T-helper 1 cell treated with Interleukin-12 subunit alpha and Interleukin-12 subunit beta and Interleukin-4 antibody, amounts not matched to agents 30 μg/mL and 1 μg/mL, for 36 hours (primary cell): ENCODE data around the gene L3MBTL3.

Experiments used
- H3K27ac Mint-ChIP-seq: one replicate; pipeline ENCODE4 v1.8.0; 2021; ENCODE audit warnings: mild to moderate bottlenecking, mixed read lengths
- H3K27me3 Mint-ChIP-seq: one replicate; pipeline ENCODE4 v1.8.0; 2021; ENCODE audit warnings: low read depth, mixed read lengths
- H3K36me3 Mint-ChIP-seq: one replicate; pipeline ENCODE4 v1.8.0; 2021; ENCODE audit warnings: low read depth, mixed read lengths
- H3K4me1 Mint-ChIP-seq: one replicate; pipeline ENCODE4 v1.8.0; 2021; ENCODE audit warnings: low read depth, mixed read lengths
- H3K4me3 Mint-ChIP-seq: one replicate; pipeline ENCODE4 v1.8.0; 2021; ENCODE audit warnings: mild to moderate bottlenecking, moderate library complexity, mixed read lengths
- H3K9me3 Mint-ChIP-seq: one replicate; pipeline ENCODE4 v1.8.0; 2021; ENCODE audit warnings: mixed read lengths

L3MBTL3 gene

DNA sequence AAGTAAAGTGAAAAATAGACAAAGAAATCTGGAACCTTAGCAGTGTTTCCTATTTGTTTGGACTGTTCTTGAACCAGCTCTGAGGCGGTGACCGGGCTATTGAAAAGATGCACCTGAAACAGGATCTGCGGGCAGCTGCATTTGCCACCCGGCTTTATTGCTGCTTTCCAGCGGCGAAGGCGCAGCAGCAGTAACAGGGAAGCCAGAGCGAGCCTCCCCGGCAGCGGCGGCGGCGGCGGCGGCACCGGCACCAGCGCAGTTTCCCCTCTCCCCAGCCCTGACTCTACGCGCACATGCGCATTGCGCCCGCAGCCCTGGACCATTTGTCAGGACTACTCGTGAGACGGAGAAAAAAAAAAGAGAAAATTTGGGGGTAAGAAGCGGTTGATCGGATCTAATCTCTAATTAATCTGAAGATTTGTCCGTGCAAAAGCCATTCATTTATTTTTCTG lies at the start of gene L3MBTL3:
Gene L3MBTL3, plus strand, starts transcription at position 290 of the 452 bp plus-strand sequence. CDS start 24,119 bp downstream, outside the sequence.
- H3K9me3 Mint-ChIP-seq: no peaks in the 10 kb centered on the region
- peak within 1 kb of the TSS; percentile 100 for H3K4me3 Mint-ChIP-seq
- H3K27ac Mint-ChIP-seq: peak within 1 kb of the TSS; percentile 98
- H3K4me1 Mint-ChIP-seq: peaks cover 12% of the 10 kb centered on the region
- peaks cover 8% of the 10 kb centered on the region for H3K36me3 Mint-ChIP-seq
- H3K27me3 Mint-ChIP-seq: peaks cover 27% of the 10 kb centered on the region

DNA sequence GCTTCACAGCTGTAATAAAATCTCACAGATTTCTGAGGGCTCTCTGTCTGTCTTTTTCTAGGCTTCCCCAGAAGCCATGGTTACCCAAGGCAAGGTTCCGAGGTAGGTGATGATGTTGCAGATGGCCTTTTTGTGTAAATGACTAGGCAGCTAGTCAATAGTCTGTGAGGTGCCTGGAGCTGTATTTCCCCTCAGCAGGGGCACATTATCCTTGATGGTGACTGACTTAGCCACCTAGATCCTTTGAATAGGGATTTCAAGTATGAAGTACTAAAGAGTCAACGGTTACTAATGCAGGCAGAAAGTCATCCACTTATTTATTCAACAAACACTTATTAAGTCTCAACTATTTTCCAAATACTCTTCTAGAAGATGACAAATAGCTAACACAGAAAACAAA lies 49.3 kb upstream of the L3MBTL3 start:
- no peak overlapping the region for H3K4me3 Mint-ChIP-seq
- no peaks in the 10 kb centered on the region for H3K9me3 Mint-ChIP-seq
- H3K27me3 Mint-ChIP-seq: peaks cover 32% of the 10 kb centered on the region
- H3K36me3 Mint-ChIP-seq: no peaks in the 10 kb centered on the region
- no peaks in the 10 kb centered on the region for H3K4me1 Mint-ChIP-seq
- H3K27ac Mint-ChIP-seq: no peak overlapping the region

DNA sequence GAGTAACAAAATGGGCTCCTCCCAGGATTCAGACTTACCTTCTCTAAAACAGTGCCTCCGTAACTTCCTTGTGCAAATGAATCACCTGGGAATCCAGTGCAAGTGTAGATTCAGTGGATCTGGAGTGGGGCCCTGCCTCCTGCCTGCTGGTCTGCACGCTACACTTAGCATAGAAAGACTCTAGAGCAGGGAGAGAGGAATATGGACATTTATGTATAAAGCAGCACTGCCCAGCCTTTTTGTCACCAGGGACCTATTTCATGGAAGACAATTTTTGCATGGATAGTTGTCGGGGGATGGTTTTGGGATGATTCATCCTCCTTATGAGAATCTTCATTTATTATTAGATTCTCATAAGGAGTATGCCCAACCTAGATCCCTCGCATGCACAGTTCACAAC lies 42.3 kb upstream of the L3MBTL3 start:
- Mint-ChIP-seq H3K9me3 (peaks cover 19% of the 10 kb centered on the region), H3K4me1 (no peaks in the 10 kb centered on the region), H3K27me3 (peaks cover 11% of the 10 kb centered on the region), H3K27ac (no peak overlapping the region), H3K4me3 (no peak overlapping the region), H3K36me3 (no peaks in the 10 kb centered on the region)

DNA sequence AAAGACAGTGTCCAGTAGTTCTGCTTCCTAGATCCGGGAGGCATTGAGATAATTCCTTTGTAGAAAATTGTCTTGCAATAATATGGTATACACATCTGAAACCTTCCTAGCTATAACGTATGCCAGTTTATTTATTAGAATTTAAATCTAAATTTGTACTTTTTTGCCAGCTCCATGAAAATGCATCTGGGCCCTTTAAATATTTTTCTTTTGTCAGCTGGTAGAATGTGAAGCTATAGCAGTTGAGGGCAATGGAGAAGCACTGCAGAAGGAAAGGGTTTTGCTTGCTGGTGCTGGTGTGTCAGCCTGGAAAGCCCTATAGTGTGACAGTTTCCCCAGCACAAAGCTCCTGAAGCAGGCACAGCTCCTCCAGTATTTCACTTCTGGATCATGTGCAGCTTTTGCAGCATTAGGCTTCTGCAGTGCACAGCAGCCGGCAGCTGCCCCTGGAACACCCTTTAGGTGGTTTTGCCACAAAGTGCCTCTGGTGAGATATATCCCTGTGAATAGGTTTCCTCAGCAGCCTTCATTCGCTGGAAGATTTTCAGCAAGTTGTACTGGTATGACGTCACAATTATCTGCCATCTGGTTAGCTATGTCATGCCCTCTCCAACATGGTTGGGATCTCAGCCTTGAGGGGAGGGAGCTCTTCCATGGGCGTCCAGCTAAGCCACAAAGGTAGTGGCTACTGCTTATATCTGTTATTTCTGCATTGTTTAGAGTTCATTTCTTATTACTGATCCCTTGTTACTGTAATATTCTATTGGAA lies 40.0 kb upstream of the L3MBTL3 start:
- H3K27me3 Mint-ChIP-seq: peaks cover 5% of the 10 kb centered on the region
- H3K27ac Mint-ChIP-seq: no peak overlapping the region
- H3K9me3 Mint-ChIP-seq: peaks cover 19% of the 10 kb centered on the region
- no peaks in the 10 kb centered on the region for H3K4me1 Mint-ChIP-seq
- no peaks in the 10 kb centered on the region for H3K36me3 Mint-ChIP-seq
- no peak overlapping the region for H3K4me3 Mint-ChIP-seq

DNA sequence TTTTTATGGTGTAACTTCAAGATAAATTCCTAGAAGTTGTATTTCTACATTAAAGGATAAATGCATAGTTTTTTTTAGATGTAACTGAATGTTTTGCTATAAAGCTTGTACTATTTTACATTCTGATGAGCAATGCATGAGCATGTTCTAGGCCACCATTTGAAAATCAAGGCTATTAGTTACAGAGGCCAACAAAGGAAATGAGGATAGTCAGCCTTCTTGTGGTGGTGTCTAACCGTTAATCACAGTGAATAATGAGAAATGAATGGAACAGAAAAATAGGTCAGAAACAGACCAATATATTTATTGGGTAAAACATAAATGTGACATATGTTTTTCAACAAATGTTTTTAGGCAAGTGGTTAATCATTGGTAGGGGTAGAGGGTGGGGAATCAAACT lies 37.6 kb upstream of the L3MBTL3 start:
- H3K9me3 Mint-ChIP-seq: peaks cover 16% of the 10 kb centered on the region
- no peak overlapping the region for H3K4me3 Mint-ChIP-seq
- no peaks in the 10 kb centered on the region for H3K36me3 Mint-ChIP-seq
- H3K27ac Mint-ChIP-seq: no peak overlapping the region
- peaks cover 9% of the 10 kb centered on the region for H3K27me3 Mint-ChIP-seq
- H3K4me1 Mint-ChIP-seq: no peaks in the 10 kb centered on the region

DNA sequence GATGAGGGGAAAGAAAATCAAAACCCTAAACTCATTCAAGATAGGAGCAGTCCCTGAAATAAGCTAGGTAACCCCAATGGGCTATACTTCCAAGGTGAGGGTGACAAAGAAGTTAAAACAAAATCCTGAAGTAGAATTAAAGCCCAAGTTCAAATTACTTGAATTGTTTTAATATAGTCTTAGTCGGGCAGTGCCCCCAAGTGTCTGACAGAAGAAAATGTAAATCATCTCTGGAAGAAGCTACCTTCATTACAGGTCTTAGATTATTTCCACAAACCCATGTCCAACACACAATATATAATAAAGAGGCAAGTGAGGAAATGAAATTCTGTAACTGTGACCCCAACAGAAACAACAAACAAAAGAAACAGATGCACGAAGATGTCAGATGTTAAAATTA lies 36.8 kb upstream of the L3MBTL3 start:
- Mint-ChIP-seq H3K4me3 (no peak overlapping the region), H3K4me1 (no peaks in the 10 kb centered on the region), H3K9me3 (peaks cover 16% of the 10 kb centered on the region), H3K27me3 (peaks cover 9% of the 10 kb centered on the region), H3K27ac (no peak overlapping the region), H3K36me3 (no peaks in the 10 kb centered on the region)

DNA sequence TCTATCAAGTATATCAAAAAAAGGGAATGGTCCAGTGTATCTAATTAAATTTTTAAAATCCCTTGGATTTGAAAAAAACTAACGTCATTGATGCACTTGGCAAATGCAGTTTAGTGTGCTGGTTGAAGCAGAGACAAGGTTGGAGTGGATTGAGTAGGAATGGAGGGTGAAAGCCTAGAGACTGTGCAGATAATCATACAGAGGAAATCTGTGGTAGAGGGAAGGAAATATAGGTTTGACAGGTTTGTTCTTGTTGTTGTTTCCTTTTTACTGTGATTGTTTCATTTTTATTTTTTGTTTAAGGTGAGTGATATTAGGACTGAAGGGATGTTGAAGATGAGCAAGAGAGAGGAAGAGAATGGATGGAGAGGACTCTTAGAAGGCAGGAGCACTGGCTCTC lies 29.0 kb upstream of the L3MBTL3 start:
- H3K27ac Mint-ChIP-seq: peak overlapping the region; percentile 1
- peak overlapping the region; percentile 3 for H3K4me3 Mint-ChIP-seq
- H3K4me1 Mint-ChIP-seq: peaks cover 10% of the 10 kb centered on the region
- no peaks in the 10 kb centered on the region for H3K36me3 Mint-ChIP-seq
- peaks cover 24% of the 10 kb centered on the region for H3K27me3 Mint-ChIP-seq
- H3K9me3 Mint-ChIP-seq: no peaks in the 10 kb centered on the region

DNA sequence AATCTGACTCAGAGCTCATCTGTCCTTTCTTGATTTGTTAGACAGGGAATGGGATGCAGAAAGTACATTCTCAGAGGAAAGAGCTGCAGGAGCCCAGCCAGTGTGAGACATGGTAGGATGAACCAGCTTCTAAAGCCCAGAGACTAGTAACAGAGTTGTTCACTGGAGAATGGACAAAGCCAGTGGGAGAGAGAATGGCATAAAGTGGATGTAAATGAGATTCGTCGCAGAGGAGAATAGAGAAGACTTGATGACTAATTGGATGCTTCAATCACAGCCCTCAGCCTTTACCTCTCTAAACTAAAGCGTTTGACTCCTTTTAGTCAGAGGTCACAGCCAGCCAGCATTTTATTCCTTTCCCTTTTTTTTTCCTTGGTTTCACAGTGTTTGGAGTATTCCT lies 25.5 kb upstream of the L3MBTL3 start:
- no peak overlapping the region for H3K4me3 Mint-ChIP-seq
- H3K9me3 Mint-ChIP-seq: no peaks in the 10 kb centered on the region
- no peaks in the 10 kb centered on the region for H3K36me3 Mint-ChIP-seq
- peaks cover 15% of the 10 kb centered on the region for H3K27me3 Mint-ChIP-seq
- peaks cover 10% of the 10 kb centered on the region for H3K4me1 Mint-ChIP-seq
- no peak overlapping the region for H3K27ac Mint-ChIP-seq

DNA sequence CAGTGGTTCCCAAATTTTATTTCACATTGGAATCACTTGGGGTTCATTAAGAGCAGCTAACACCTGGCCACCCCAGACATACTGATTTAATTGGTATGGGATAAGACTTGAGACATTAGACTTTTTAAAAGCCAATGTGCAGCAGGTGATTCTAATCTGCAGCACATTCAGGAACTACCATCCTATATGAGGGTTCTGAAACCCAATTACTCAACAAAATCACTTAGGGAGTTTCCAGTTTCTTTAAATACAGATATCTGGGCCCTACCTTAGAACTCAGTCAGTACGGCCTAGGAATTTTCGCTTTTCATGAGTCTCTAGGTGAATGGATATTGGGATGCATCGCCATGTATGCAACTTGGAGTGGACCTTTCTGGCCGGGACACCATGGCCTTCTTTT lies 24.0 kb upstream of the L3MBTL3 start:
- Mint-ChIP-seq H3K36me3 (no peaks in the 10 kb centered on the region), H3K27me3 (peaks cover 23% of the 10 kb centered on the region), H3K4me1 (peaks cover 4% of the 10 kb centered on the region), H3K27ac (no peak overlapping the region), H3K9me3 (no peaks in the 10 kb centered on the region), H3K4me3 (no peak overlapping the region)

DNA sequence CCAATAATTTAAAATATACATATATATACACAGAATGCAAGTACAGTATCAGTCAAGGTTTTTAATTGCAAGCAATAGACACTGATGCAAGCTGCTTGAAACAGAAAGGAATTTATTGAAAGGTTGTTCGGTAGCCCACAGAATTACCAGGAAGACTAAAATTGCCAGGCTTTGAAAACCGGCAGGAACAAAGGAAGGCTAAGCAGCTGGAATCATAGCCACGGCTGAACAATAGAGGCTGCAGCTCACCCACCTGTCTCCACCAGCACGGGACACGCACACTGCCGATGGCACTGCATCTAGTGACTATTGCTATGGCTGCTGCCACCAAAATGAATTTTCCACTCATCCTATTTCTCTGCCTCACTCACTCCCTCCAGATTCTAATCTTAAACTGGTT lies 22.0 kb upstream of the L3MBTL3 start:
- Mint-ChIP-seq H3K4me1 (no peaks in the 10 kb centered on the region), H3K4me3 (no peak overlapping the region), H3K27ac (no peak overlapping the region), H3K9me3 (no peaks in the 10 kb centered on the region), H3K36me3 (no peaks in the 10 kb centered on the region), H3K27me3 (peaks cover 34% of the 10 kb centered on the region)

DNA sequence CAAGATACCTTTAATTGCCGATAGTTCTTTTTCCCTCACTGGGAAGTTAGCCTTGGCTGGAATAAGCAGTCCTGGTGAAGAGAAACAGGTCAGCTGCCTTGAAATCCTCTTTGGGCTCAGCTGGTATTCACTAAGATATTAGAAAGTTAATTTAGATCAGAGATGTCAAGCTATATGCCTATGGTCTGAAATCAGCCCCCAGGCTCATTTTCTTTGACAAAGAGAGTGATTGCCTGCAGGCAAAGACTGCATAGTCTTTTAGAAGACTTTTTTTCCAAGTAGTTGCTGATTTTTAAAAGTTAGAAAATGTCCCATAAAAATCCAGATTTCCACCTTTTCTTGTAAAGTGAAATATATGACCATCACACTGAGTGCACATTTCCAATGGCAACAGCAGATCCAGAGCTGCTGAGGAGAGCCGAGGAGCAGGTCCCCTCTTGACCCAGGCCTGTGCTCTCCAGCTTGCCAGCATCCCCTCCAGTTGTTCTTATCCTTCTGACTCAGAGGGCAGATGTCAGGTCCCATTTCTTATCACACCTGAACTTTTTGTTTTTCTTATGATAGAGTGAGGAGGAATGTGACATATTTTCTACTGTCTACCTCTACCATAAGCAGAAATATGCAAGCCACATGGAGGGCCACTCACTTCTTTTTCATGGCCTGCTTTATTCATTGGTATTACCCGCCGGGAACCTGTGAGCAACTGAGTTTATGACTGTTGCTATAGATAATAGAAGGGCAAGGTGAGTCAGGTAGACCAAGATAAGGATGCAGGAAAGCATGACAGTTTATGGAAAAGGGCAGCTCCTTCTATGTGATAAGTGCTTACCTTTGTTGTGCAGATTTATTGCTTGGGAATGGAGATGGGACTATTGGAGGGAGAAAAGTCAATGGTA lies 17.6 kb upstream of the L3MBTL3 start:
- Mint-ChIP-seq H3K4me3 (no peak overlapping the region), H3K9me3 (no peaks in the 10 kb centered on the region), H3K36me3 (no peaks in the 10 kb centered on the region), H3K4me1 (no peaks in the 10 kb centered on the region), H3K27ac (no peak overlapping the region), H3K27me3 (peaks cover 30% of the 10 kb centered on the region)

DNA sequence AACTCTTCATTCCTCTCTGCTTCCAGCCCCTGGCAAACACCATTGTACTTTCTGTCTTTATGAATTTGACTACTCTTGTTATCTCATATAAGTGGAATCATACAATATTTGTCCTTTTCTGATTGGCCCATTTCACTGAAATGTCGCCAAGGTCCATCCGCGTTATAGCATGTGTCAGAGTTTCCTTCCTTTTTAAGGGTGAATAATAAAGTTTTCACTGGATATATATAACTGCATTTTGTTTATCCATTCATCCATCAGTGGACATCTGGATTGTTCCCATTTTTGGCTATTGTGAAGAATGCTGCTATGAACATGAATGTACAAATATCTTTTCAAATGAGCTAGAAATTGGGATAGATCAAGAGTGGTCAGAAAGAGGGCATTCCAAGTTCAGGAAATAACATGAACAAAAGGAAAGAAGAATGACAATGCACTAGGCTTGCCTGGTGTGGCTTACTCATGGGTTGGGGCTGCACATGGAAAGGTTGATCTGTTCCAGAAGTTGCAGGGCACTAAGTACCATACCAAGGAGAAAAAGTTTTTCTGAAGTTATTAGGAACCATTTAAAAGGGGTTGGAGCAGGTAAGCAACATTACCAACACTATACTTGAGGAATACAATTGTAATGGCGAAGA lies 10.0 kb upstream of the L3MBTL3 start:
- Mint-ChIP-seq H3K27ac (no peak overlapping the region), H3K36me3 (peaks cover 2% of the 10 kb centered on the region), H3K4me1 (no peaks in the 10 kb centered on the region)

DNA sequence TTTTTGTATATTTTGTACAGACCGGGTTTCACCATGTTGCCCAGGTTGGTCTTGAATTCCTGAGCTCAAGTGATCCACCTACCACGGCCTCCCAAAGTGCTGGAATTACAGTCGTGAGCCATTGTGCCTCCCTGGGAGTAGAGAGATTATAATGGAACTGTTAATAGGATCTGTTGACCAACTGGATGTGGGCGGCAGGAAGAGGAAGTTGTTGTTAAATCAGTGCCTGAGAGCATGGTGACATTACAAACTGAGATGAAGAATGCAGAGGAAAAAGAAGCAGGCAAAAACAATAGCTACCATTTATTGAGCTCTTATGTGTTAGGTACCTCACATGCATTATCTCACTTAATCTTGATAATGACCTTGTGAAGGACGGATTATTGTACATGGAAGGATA lies 9.2 kb upstream of the L3MBTL3 start:
- Mint-ChIP-seq H3K4me3 (no peak overlapping the region), H3K27me3 (peaks cover 24% of the 10 kb centered on the region)

More for the DNA sequence above, 10.0 kb upstream of the L3MBTL3 start:
- H3K9me3 Mint-ChIP-seq: no peaks in the 10 kb centered on the region
- H3K27me3 Mint-ChIP-seq: peaks cover 24% of the 10 kb centered on the region
- no peak overlapping the region for H3K4me3 Mint-ChIP-seq

DNA sequence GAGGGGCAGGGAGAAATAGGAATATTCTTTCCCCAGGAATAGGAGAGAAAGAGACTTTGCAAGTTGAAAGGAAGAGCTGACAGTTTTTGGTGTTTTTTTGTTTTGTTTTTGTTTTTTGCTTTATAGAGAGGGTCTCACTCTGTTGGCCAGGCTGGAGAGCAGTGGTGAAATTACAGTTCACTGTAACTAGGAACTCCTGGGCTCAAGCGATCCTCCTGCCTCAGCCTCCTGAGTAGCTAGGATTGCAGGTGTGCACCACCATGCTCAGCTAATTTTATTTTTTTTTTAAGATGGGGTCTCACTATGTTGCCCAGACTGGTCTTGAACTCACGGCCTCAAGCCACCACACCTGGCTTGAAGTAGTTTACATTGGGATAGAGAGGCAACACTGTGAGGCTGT lies 8.0 kb upstream of the L3MBTL3 start:
- Mint-ChIP-seq H3K9me3 (no peaks in the 10 kb centered on the region), H3K27me3 (peaks cover 29% of the 10 kb centered on the region), H3K4me3 (no peak overlapping the region), H3K27ac (no peak overlapping the region), H3K36me3 (peaks cover 2% of the 10 kb centered on the region), H3K4me1 (no peaks in the 10 kb centered on the region)

More for the DNA sequence above, 9.2 kb upstream of the L3MBTL3 start:
- Mint-ChIP-seq H3K36me3 (peaks cover 2% of the 10 kb centered on the region), H3K27ac (no peak overlapping the region), H3K9me3 (no peaks in the 10 kb centered on the region), H3K4me1 (no peaks in the 10 kb centered on the region)
